ENCODE results near the gene TRPM8. TPM values are rescaled to one million over a fixed set of nuclear protein-coding genes. Genes with fewer than 3 reads are reported as not detected.

TRPM8 gene
- total RNA-seq, 6 experiments from 2014 or later, result not detected

GRCh38 chr2:234015861-234016260 lies 98.7 kb downstream of the TRPM8 start:
- Mint-ChIP-seq H3K4me1 (ENCODE audit: low read depth) (no peaks in the 10 kb centered on the region), H3K27me3 (ENCODE audit: insufficient read depth) (peaks cover 3% of the 10 kb centered on the region), H3K4me3 (no peak overlapping the region), H3K27ac (no peak overlapping the region), H3K36me3 (ENCODE audit: low read depth) (no peaks in the 10 kb centered on the region), H3K9me3 (no peaks in the 10 kb centered on the region)
- DNase-seq, result no peak
- no peak for TF ChIP-seq CTCF (IDR thresholded peaks at IDR 0.05)

GRCh38 chr2:234019896-234020295 lies 102.7 kb downstream of the TRPM8 start:
- Mint-ChIP-seq H3K36me3 (ENCODE audit: low read depth) (peaks cover 9% of the 10 kb centered on the region; the same call in 1 of the 2 replicates), H3K4me3 (no peak overlapping the region), H3K27ac (no peak overlapping the region), H3K27me3 (ENCODE audit: insufficient read depth) (peaks cover 1% of the 10 kb centered on the region; the same call in 1 of the 2 replicates), H3K9me3 (peaks cover 10% of the 10 kb centered on the region), H3K4me1 (ENCODE audit: low read depth) (no peaks in the 10 kb centered on the region)
- no peak for TF ChIP-seq CTCF (IDR thresholded peaks at IDR 0.05)
- DNase-seq, result no peak

- DNase-seq, result no peak
- Mint-ChIP-seq H3K9me3 (peaks cover 10% of the 10 kb centered on the region), H3K27ac (no peak overlapping the region), H3K4me1 (ENCODE audit: low read depth) (no peaks in the 10 kb centered on the region), H3K27me3 (ENCODE audit: insufficient read depth) (peaks cover 1% of the 10 kb centered on the region; the same call in 1 of the 2 replicates), H3K36me3 (ENCODE audit: low read depth) (peaks cover 9% of the 10 kb centered on the region; the same call in 1 of the 2 replicates), H3K4me3 (no peak overlapping the region)
- no peak for TF ChIP-seq CTCF (IDR thresholded peaks at IDR 0.05)
These were observed 103.2 kb downstream of the TRPM8 start for GRCh38 chr2:234020332-234020731.

- H3K9me3 Mint-ChIP-seq, result peaks cover 10% of the 10 kb centered on the region
- peaks cover 10% of the 10 kb centered on the region for H3K4me1 Mint-ChIP-seq (ENCODE audit: low read depth)
- no peak overlapping the region for H3K4me3 Mint-ChIP-seq
- H3K36me3 Mint-ChIP-seq (ENCODE audit: low read depth), result peaks cover 9% of the 10 kb centered on the region; the same call in 1 of the 2 replicates
- peaks cover 4% of the 10 kb centered on the region; the same call in 1 of the 2 replicates for H3K27me3 Mint-ChIP-seq (ENCODE audit: insufficient read depth)
- DNase-seq, result no peak
- TF ChIP-seq CTCF (IDR thresholded peaks at IDR 0.05), result no peak
- no peak overlapping the region for H3K27ac Mint-ChIP-seq
These were observed 105.3 kb downstream of the TRPM8 start for GRCh38 chr2:234022424-234022823.

GRCh38 chr2:234024304-234024703 lies 107.1 kb downstream of the TRPM8 start:
- TF ChIP-seq CTCF (IDR thresholded peaks at IDR 0.05), result no peak
- peaks cover 9% of the 10 kb centered on the region; the same call in 1 of the 2 replicates for H3K36me3 Mint-ChIP-seq (ENCODE audit: low read depth)

More at GRCh38 chr2:234024304-234024703, 107.1 kb downstream of the TRPM8 start:
- Mint-ChIP-seq H3K4me1 (ENCODE audit: low read depth) (peaks cover 14% of the 10 kb centered on the region), H3K27me3 (ENCODE audit: insufficient read depth) (peaks cover 8% of the 10 kb centered on the region; the same call in 1 of the 2 replicates), H3K9me3 (peaks cover 10% of the 10 kb centered on the region), H3K27ac (no peak overlapping the region), H3K4me3 (no peak overlapping the region)
- no peak for DNase-seq
